ENCODE data around the gene PICK1.
"Not testable (repeated sequence)": the region's sequence is repeated elsewhere in the genome, so short reads cannot be mapped to it uniquely, and the experiment has no call there.

PICK1 gene

DNA sequence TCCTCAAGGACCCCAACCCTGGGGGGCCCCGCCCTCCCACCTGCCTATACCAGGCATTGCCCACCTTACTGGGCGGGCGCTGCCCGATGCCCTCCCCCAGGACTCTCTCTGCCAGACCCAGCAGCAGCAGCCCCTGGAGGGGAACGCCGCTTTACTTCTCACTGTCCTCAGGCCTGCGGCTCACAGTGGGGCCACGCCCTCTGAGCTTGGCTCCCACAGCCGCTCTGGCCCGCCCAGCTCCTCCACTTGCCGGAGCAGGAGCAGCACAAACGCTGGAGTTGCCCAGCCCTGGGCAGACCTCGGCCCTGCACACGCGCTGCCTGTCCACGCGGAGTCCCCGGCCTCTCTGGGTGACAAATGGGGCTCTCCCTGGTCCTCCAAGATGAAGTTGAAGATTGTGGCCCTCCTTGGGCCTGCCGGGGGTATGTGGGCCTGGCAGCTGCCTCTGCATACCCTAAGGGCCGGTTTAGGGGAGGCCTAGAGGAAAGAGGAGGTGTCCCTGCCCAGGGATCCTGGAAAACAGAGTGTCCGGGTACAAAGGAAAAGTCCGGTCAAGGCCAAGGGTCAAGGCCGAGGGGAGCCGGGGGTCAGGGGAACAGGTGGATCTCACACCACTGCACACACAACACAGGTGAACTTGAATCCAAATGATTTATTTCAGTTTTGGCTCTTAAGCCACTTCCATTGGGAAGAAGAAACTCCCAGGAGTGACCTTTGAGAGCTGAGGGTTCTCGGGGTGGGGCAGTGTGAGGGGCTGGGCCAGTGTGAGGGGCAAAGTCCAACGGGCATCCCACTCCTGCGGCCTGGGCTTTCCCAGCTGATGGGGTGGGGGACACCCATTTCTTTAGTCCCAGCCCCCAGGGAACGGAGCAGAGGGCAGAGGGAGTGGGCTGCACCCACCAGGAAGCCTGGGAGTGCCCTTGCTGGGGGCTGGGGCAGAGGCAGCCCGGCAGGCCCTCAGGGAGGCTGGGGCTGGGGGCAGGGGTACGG is 54.0 kb downstream of the PICK1 start:
- POLR2A ChIA-PET, result no interaction called here
- TF ChIP-seq, protein P1, sequence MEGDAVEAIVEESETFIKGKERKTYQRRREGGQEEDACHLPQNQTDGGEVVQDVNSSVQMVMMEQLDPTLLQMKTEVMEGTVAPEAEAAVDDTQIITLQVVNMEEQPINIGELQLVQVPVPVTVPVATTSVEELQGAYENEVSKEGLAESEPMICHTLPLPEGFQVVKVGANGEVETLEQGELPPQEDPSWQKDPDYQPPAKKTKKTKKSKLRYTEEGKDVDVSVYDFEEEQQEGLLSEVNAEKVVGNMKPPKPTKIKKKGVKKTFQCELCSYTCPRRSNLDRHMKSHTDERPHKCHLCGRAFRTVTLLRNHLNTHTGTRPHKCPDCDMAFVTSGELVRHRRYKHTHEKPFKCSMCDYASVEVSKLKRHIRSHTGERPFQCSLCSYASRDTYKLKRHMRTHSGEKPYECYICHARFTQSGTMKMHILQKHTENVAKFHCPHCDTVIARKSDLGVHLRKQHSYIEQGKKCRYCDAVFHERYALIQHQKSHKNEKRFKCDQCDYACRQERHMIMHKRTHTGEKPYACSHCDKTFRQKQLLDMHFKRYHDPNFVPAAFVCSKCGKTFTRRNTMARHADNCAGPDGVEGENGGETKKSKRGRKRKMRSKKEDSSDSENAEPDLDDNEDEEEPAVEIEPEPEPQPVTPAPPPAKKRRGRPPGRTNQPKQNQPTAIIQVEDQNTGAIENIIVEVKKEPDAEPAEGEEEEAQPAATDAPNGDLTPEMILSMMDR (IDR thresholded peaks at IDR 0.05; ENCODE audit: control extremely low read depth, extremely low read depth, low read depth, missing control alignments), result no peak
- CTCF ChIA-PET, result interaction anchor here (1.0 to 2.1 kb wide), 4 partner anchors 10 to 119 kb away, joined by 3 to 8 read pairs (median 5); no protein-coding TSS in a partner anchor
- DNase-seq (ENCODE audit: extremely low spot score), result no peak

DNA sequence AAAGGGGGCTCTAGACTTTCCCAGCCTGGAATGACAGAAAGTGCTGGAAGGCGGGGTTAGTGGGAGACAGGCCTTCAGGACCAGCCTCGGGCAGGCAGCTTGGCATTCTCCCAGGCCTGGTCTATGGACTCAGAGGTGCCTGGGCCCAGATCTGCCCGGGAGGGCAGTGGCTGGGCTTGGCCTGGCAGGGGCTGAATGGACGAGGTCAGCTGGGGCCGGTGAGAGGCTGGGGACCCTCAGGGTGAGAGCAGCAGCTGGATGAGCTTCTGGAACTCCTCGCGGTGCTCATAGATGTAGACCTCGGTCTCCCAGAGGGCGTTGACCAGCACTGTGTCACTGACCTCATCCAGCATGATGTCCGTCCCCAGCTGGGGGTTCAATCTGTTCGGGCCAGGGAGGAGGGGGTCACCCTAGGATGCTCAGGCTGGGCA is 54.7 kb downstream of the PICK1 start:
- TF ChIP-seq, protein P1 (IDR thresholded peaks at IDR 0.05; ENCODE audit: control extremely low read depth, extremely low read depth, low read depth, missing control alignments), result no peak
- POLR2A ChIA-PET, result no interaction called here
- CTCF ChIA-PET, result interaction anchor here (1.0 to 2.1 kb wide), 5 partner anchors 9 to 118 kb away, joined by 3 to 8 read pairs (median 4); no protein-coding TSS in a partner anchor
- no peak for DNase-seq (ENCODE audit: extremely low spot score)

DNA sequence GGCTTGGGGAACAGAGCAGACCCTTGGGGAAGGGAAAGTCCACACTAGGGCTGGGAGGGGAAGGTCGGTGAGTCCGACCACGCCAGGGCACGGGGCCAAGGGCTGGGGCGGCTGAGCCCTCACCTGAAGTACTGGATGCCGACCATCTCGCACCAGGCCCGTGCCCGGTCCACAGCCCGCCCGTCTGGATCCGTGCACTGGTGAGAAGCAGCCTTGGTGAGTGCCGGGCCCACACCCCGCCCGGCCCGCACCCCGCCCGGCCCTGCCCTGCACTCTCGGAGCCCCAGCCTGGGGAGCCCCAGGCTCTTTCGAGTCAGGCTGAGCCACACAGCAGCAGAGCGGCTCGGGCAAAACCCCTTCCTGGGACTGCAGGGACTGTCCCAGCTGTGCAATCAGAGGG is 55.2 kb downstream of the PICK1 start:
- CTCF ChIA-PET, result interaction anchor here (1.2 to 2.1 kb wide), 4 partner anchors 9 to 117 kb away, joined by 3 to 8 read pairs (median 5); no protein-coding TSS in a partner anchor
- POLR2A ChIA-PET, result no interaction called here
- TF ChIP-seq, protein P1 (IDR thresholded peaks at IDR 0.05; ENCODE audit: control extremely low read depth, extremely low read depth, low read depth, missing control alignments), result no peak
- no peak for DNase-seq (ENCODE audit: extremely low spot score)

DNA sequence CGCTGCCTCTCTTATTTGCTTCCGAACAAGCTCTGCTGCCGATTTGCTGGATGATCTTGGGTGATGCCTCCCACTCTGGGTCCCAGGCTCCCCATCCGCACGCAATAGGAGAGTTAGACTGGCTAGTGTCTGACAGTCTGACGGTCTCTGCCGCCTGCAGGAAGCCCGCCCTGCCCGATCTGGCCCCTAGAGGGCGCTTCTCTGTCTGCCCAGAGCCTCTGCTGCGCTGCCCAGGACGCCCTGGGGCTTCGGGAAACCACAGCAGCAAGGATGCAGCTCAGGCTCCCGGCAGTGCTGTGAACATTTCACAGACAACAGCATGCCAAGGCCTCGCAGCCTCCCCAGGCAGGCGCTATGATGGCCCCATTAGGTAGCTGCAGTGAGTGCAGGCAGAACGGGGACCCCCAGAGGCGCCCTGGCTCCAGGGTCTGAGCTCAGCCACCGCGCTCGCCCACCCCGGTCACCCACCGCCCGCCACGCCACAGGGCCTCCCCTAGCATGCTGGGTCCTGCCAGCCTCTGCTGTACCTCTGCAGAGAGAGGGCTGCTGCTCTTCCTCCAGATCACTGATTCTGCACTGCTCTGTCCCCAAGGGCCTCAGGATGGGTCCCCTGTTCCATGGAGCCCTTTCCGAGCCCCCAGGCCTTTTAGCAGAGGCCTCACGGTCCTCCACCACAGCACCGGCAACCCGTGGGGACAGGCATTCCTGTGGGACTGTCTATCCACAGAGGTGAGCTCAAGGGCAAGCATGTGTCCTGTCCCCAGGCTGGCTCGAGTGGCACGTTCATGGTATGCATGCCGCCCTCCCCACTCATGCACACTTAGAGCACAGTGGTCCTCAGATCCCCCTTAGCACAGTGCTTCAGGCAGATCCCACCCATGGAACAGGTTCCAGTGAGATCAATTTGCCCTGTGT is 57.5 kb downstream of the PICK1 start:
- ChIA-PET POLR2A (no interaction called here), CTCF (interaction anchor here (0.6 to 3.2 kb wide), 49 partner anchors 8 to 459 kb away, joined by 3 to 20 read pairs (median 4); partner anchors contain the start of genes KDELR3 and PLA2G6)
- DNase-seq (ENCODE audit: extremely low spot score), result peak; percentile 91
- TF ChIP-seq, protein P1 (IDR thresholded peaks at IDR 0.05; ENCODE audit: control extremely low read depth, extremely low read depth, low read depth, missing control alignments), result peak; percentile 90

DNA sequence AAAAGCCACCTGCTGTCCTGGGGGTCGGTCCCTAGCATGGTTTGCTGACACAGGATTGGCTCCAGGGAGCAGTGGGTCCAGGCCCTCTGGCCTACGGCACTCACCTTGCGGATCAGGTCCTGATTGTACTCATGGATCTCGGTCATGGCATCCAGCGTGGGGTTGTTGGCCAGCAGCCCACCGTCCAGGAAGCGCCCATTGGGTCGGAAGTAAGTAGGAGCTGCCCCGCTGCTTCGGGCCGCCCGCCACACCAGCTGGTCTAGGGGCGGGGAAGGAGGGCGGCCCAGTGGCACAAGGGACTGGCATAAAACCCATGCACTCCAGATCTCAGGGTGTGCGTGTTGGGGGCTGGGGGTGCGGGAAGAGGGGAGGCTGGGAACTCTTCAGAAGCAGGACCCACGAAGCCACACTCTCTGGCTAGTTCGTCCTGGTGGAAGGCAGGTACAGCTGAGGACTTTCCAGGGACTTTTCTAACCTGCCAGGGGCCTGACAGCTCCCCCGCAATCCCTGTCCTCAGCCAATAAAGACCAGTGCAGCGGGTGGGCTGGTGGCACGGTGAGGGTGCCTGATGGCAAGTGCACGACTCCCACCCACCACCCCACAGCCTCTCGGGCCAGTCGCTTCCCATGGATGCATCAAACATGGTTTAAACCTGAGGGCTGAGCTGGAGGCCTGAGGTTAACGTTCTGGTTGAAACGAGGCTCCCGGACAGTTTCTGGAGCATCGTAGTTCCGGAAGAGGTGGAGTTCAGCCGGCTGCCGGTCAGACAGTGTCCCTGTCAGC is 58.4 kb downstream of the PICK1 start:
- TF ChIP-seq, protein P1 (IDR thresholded peaks at IDR 0.05; ENCODE audit: control extremely low read depth, extremely low read depth, low read depth, missing control alignments), result no peak
- no peak for DNase-seq (ENCODE audit: extremely low spot score)
- POLR2A ChIA-PET, result no interaction called here
- CTCF ChIA-PET, result interaction anchor here (0.7 to 3.2 kb wide), 21 partner anchors 9 to 237 kb away, joined by 3 to 20 read pairs (median 4); no protein-coding TSS in a partner anchor

DNA sequence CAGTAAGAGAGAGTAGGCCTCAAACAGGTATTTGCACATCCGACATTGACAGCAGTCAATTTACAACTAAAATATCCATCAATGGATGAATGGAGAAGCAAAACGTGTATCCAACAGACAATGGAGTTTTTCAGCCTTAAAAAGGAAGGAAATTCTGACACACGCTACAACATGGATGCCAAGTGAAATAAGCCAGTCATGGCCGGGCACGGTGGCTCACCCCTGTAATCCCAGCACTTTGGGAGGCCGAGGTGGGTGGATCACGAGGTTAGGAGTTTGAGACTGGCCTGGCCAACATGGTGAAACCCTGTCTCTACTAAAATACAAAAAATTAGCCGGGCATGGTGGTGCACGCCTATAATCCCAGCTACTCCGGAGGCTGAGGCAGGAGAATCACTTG is 60.4 kb downstream of the PICK1 start:
- CTCF ChIA-PET; DNase-seq (ENCODE audit: extremely low spot score); POLR2A ChIA-PET: not testable (repeated sequence)
